Measurements from ENCODE around the gene RELN.
"Not testable (repeated sequence)": the region's sequence is repeated elsewhere in the genome, so short reads cannot be mapped to it uniquely, and the experiment has no call there.

Gene RELN

DNA sequence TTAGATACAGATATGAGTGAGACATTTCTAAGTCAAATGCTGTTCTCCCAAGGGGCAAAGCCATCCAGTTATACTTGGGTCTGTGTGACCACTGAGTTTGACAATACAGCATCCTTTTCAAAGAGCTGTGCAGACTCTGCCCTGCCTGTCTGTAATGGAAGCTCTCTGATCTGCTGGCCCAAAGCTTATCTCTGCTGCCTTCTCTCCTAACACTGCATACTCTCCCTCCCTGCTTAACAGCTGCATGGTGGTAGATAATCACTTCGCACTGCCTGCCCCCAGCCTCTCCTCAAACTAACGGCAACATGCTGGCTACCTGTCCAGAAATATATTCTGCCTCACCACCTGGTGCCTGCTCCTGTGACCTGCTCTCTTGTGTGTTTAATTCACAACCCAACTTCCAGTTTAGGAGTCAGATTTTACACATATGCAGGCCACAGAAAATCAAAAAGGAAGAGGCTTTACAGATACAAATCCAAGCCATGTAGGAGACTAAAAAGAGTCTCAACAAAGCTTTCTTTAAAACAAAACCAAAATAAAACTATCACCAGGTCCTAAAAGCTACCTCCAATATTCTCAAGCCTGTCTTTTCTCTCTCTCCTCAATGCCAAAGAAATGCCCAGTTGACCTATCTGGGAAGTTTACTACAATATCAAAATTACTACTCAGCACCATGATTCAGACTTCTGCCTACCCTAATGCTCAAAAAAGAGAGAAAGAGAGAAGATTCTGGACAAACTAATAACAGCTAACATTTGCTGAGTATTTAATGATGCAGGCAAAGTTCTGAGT, 145.6 kb downstream of the RELN start:
- DNase-seq (ENCODE audit: low spot score), result no peak

- no peak for DNase-seq (ENCODE audit: low spot score)
These were observed 156.1 kb downstream of the RELN start for GRCh38 chr7:103833401-103833800.

DNA sequence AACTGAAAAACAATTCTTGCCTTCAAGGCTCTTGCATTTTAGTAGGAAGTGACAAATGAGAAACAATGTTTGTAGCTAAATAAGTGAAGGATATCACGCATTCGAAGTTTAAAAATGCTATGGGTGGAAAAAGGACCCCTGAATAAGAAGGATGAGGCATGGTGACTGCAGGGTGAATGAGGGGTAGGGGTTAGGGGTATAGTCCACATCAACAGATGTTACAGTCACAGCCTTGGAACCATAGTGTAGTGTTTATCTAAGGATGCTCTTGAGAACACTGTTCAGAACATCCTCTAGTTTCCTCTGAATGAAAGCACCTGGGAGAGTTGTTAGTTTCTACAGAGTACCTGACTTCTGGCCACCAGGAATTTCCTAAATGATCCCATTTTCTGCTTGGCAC, 157.0 kb downstream of the RELN start:
- no peak for DNase-seq (ENCODE audit: low spot score)

DNA sequence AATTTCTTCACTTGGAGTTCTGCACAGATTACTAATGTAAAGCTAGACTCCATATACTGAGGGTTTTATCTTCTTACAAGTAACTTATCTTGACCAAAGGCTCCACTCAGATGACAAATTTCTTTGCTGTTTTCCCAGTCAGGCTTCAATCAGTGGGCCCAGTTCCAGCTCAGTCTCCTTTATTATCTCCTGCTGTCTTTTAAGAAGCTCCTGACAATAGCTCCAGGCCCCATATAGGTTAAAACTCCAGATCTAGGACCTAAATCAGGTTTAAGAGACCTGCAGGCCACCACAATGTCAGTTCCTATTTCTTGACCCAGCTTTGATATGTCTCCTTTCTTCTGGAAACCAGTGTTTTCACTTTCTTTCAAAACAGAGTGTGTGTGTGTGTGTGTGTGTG, 165.2 kb downstream of the RELN start:
- DNase-seq (ENCODE audit: low spot score), result no peak

GRCh38 chr7:103823084-103823483, 166.4 kb downstream of the RELN start:
- no peak for DNase-seq (ENCODE audit: low spot score)

DNA sequence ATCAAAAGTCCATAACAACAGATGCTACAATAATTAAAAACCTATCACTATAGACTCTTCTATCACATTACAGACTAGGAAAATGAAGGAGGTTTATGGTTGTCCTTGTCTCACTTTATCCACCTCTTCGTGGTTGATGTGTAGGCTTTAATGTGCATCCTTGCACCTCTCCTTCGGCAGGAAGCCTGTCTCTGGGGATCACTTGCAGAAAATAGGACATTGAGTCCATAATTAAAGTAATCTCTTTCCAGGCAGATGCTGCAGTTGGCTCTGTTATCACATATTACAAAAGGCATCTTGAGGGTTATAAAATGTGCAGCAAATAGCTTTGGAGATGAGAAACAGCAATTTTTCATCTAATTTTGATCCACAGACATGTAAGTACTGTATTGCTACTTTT, 168.4 kb downstream of the RELN start:
- no peak for DNase-seq (ENCODE audit: low spot score)

- DNase-seq (ENCODE audit: low spot score), result not testable (repeated sequence)
These were observed 173.5 kb downstream of the RELN start for GRCh38 chr7:103815972-103816371.

- DNase-seq (ENCODE audit: low spot score), result no peak
These were observed 175.5 kb downstream of the RELN start for GRCh38 chr7:103813970-103814369.

- peak; percentile 3 for DNase-seq (ENCODE audit: low spot score)
These were observed 177.5 kb downstream of the RELN start for GRCh38 chr7:103811997-103812396.

- no peak for DNase-seq (ENCODE audit: low spot score)
These were observed 178.2 kb downstream of the RELN start for GRCh38 chr7:103811290-103811689.

DNA sequence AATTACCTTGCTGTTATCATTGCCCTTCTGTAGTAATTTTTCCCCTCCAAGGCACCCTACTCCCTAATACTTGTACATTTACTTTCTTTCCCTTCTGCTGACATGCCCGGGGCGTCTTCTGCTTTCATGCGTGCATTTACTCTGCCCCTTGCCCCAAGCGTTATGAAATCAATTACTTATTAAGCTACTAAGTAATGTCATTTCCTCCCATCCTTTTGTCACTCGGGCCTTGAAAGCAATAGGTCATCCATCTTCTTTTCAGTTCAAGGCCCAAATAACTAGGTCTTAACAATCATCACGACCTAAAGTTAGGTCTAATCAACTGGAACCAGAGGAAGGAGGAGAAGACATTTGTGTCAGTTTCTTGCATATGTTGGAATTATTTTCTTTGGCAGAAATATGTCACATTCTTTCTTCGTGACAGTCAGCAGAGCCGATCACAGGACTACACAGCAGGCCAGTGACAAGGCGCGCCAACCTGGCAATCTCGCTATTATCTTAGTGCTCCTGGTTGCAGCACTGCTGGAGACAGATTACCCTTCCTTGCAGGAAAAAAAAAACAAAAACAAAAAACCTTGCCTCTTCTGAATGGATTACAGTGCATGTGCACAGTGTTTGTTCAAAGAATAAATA, 179.2 kb downstream of the RELN start:
- no peak for DNase-seq (ENCODE audit: low spot score)

DNA sequence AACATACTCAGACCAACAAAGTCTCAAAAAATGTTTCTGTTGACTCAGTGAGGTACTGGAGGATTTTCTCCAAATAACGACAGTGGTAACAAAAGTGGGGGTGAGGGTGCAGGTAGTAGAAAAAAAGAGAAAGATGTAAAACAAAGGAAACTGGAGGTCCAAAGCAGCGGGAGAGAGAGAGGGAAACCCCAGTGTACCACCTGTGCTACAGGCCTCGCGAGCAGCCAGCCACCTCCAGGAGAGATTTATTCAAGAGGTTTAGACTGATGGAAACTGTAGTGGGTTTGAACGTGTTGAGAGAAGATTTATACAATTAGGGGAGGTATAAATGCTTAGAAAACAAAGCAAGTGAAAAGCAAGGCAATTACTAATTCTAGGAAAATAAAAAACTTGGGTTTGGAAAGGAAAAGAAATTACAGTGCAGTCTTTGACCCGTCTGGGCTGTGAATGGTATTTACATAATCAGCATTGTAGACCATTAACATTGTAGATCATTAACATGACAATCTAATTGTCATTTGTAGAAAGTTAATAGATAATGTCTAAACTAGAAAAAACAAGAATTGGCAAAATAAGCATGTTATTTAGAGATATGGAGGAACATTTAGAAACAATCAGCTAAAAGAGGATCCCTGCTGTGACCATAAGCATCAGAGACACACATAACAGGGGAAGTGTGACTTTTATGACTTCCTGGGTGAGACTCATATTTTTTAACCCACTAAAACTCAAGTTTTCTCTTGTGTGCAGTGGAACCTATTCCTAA, 180.0 kb downstream of the RELN start:
- no peak for DNase-seq (ENCODE audit: low spot score)

GRCh38 chr7:103805346-103805745, 184.1 kb downstream of the RELN start:
- no peak for DNase-seq (ENCODE audit: low spot score)

DNA sequence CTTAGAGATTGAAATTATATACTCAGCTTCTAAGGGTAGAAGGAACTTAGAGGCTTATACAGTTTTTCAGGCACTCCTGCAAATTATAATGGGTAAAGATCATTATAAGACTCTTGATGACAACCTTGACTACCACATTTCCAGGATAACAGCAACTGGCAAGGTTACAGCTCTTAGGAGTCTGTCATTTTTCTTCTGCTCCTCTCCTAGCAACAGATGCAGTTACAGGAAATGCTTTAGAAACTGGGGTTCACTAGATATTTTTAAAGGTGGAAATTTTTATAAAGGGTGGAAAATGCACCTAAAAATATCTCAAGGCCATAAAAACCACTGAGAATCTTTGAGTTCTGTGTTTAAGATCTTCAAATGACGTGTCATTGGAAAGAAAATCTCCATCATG, 185.8 kb downstream of the RELN start:
- DNase-seq (ENCODE audit: low spot score), result no peak

DNA sequence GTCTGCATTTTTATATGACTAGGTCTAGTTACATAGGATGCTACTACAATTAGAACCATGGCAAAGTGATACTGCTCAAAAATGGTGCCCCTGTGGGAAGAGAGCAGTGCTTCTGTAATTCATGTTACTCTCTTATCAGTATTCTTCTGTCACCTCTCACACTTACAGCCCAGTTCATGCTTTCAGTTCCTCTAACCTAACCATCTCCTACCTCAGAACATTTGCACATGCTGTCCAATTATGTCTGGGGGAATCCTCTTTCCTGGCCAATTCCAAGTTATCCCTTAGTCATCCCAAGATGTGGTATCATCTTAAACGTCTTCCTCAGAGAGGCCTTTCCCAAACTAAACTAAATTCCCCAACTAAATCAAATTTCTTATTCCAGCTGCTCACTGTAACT, 190.2 kb downstream of the RELN start:
- no peak for DNase-seq (ENCODE audit: low spot score)

- no peak for DNase-seq (ENCODE audit: low spot score)
These were observed 191.7 kb downstream of the RELN start for GRCh38 chr7:103797647-103798307.

GRCh38 chr7:103796327-103796962, 193.0 kb downstream of the RELN start:
- no peak for DNase-seq (ENCODE audit: low spot score)

DNA sequence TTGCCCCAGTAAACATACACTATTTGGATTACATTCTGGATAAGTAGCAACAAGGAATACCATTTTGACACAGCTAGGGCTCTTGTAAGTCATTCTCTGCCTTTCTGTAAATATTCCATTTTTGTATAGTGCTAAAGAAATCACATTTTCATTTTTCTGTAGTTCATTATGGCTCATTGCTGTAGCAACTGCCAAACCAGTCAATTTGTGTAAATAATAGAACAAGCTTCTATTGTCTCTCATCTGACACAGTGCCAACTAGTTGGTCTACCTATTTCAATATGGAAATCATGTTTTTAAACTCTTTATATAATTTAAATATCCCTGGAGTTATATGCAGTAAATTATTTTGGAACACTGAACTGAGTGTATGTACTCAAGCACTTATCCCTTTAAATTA, 193.7 kb downstream of the RELN start:
- DNase-seq (ENCODE audit: low spot score), result no peak

DNA sequence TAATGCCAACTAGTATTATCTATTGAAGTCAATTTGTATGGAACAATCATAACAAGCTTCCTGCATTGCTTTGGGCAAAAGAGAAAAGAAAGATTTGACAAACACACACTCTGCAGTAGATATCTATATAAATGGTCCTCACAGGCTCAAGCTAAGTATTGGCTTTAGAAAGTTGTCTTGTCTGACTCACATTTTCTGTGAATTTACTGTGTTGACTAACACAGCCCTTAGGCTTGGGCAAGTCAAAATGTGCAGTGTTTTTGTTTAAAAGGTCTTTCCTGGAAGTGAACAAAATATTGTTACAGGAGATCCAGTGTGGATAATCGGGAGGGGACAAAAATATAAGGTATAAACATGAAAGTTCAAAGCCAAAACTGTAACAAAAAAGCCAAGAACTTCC, 194.4 kb downstream of the RELN start:
- no peak for DNase-seq (ENCODE audit: low spot score)

DNA sequence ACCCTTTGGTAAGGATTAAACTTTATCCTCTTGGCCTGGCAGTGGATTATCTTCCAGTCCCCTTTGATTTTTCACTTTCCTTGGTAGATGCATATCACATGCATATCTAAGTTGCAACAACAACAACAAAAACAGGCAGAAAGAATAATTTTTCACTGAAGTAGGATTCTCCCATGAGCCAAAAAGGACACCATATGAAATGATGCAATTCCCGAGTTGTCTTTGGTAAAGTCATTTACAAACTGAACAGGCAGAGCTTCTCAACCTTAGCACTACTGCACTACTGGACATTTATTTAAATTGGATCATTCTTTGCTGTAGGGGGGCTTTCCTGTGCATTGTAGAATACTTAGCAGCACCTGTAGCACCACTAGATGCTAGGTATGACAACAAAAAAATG, 195.0 kb downstream of the RELN start:
- DNase-seq (ENCODE audit: low spot score), result no peak

DNA sequence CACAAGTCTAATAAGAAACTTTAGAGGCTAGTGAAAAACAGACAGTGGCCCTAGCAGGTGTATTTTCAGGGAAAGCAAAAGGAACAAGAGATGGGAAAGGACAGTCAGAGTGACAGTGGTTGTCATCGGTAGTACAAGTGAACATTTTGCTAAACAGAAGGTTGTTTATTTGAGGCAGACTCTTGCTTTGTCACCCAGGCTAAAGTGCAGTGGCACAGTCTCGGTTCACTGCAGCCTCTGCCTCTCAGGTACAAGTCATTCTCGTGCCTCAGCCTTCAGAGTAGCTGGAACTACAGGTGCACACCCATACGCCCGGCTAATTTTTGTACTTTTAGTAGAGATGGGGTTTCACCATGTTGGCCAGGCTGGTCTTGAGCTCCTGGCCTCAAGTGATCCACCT, 195.8 kb downstream of the RELN start:
- DNase-seq (ENCODE audit: low spot score), result no peak

- DNase-seq (ENCODE audit: low spot score), result no peak
These were observed 197.6 kb downstream of the RELN start for GRCh38 chr7:103791894-103792293.

All from CD4-positive, alpha-beta T cell treated with Interleukin-15 for 4 hours (primary cell).